Thoracic aorta (tissue), 2 donors: ENCODE results near the gene ARMC7. TPM values are rescaled to one million over a fixed set of nuclear protein-coding genes. Genes with fewer than 3 reads are reported as not detected.
A peak's percentile ranks its signal among the peaks of the same experiment; 100 is the strongest.

Source experiments
- ATAC-seq: fragments of 150-250 bp; one replicate; pipeline ENCODE4 v1.8.0; 2017; ENCODE audit warnings: low read depth; ENCODE audit not compliant: insufficient number of reproducible peaks, low FRiP score
- DNase-seq: peaks from one replicate; pipeline ENCODE4 v3.0.0-alpha.2; 2020; ENCODE audit warnings: low spot score
- H3K27ac ChIP-seq, 2 donors: fragments of 200-600 bp; sonication (generic); 1 replicate in 1 of 2; 2 replicates in 1 of 2; pipeline ENCODE4 v1.5.1; 2016; ENCODE audit warnings: mild to moderate bottlenecking in 2 of 2, moderate library complexity in 2 of 2
- H3K27me3 ChIP-seq: fragments of 200-600 bp; sonication (generic); replicated peaks from 2 replicates; pipeline ENCODE4 v1.6.0; 2016; ENCODE audit warnings: mild to moderate bottlenecking; ENCODE audit not compliant: insufficient read depth
- H3K36me3 ChIP-seq: fragments of 200-600 bp; sonication (generic); one replicate; pipeline ENCODE4 v1.5.1; 2016
- H3K4me1 ChIP-seq, 2 donors: fragments of 200-600 bp; sonication (generic); 1 replicate in 1 of 2; 2 replicates in 1 of 2; pipeline versions ENCODE4 v1.5.1 to v1.6.0; 2016; ENCODE audit warnings: low read depth in 2 of 2, mild to moderate bottlenecking in 1 of 2; ENCODE audit not compliant: control insufficient read depth in 1 of 2
- H3K4me3 ChIP-seq: fragments of 200-600 bp; sonication (generic); 2 replicates; pipeline ENCODE4 v1.5.1; 2016; ENCODE audit warnings: mild to moderate bottlenecking
- H3K9me3 ChIP-seq: fragments of 200-600 bp; sonication (generic); 2 replicates; pipeline ENCODE4 v1.5.1; 2016
- total RNA-seq, 2 donors: library from RNA; depleted of rRNA; stranded (reverse); fragments of >200 nt; gene quantifications; one replicate each; pipeline versions ENCODE4 v1.1.0 to v1.2.3, GENCODE V29; 2016
- TF ChIP-seq, protein P1 (sequence below): fragments of 200-600 bp; sonication (generic); IDR thresholded peaks from one replicate; pipeline ENCODE4 v1.5.1; 2019; ENCODE audit warnings: antibody characterized with exemption

The ARMC7 gene
- total RNA-seq, 2 donors from 2014 or later: 6.1 to 7.6 TPM

DNA sequence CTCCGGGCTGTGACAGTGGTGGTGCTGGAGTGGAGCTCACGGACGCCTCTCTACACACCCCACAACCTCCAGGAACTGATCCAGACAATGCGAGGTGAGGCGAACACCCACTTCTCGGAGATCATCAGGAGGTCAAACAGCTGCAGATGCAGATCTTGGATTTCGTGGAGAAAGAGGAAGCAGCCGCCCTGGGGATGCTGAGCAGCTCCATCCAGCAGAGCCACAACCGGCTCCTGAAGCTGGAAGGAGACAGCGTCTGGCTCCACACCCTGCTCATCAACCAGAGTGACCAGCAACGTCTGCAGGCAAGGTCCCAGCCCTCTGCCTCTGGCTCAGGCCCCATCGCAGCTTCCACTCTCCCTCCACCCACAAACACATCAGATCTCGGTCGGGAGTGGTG lies 35.2 kb upstream of the ARMC7 start:
- Histone ChIP-seq H3K27me3 (no peaks in the 10 kb centered on the region), H3K36me3 (no peaks in the 10 kb centered on the region), H3K27ac (no peak overlapping the region), H3K9me3 (no peaks in the 10 kb centered on the region), H3K4me3 (no peak overlapping the region), H3K4me1 (peaks cover 18 to 24% of the 10 kb centered on the region in 2 donors)
- DNase-seq: no peak
- TF ChIP-seq, protein P1, sequence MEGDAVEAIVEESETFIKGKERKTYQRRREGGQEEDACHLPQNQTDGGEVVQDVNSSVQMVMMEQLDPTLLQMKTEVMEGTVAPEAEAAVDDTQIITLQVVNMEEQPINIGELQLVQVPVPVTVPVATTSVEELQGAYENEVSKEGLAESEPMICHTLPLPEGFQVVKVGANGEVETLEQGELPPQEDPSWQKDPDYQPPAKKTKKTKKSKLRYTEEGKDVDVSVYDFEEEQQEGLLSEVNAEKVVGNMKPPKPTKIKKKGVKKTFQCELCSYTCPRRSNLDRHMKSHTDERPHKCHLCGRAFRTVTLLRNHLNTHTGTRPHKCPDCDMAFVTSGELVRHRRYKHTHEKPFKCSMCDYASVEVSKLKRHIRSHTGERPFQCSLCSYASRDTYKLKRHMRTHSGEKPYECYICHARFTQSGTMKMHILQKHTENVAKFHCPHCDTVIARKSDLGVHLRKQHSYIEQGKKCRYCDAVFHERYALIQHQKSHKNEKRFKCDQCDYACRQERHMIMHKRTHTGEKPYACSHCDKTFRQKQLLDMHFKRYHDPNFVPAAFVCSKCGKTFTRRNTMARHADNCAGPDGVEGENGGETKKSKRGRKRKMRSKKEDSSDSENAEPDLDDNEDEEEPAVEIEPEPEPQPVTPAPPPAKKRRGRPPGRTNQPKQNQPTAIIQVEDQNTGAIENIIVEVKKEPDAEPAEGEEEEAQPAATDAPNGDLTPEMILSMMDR: no peak
- ATAC-seq: no peak

DNA sequence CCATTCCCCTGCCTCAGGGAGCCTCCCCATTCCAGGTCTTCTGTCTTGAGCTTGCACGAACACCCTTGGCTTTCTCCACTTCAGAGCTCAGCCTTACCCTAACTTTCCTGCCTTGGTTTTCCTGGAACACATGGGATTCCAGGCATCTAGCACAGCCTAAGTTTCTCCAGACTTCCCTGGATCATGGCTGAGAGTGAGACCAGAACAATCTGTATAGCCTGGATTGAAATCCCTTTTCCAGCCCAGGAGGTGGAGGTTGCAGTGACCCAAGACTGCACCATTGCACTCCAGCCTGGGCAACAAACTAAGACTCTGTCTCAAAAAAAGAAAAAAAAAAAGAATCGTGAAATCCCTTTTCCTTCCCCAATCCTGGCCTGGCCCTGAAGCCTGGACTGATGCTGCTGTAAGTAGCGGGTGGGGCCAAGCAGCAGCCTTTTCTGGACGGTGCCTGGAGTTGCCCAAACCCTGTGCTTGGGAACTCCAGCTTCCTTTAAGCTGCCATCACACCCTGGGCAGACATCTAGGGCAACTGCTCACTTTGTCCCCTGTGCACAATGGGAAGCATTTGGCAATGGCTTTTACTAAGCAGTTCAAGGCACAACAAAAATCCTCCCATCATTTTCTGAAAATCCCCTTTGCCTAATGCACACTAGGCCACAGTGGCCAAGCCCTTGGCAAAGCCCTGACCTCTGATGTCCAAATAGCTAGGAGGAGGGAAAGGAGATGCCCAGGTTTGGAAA lies 34.0 kb upstream of the ARMC7 start:
- Histone ChIP-seq H3K4me1 (peaks cover 18 to 28% of the 10 kb centered on the region in 2 donors), H3K27ac (no peak overlapping the region), H3K36me3 (no peaks in the 10 kb centered on the region), H3K9me3 (no peaks in the 10 kb centered on the region), H3K27me3 (no peaks in the 10 kb centered on the region), H3K4me3 (no peak overlapping the region)
- TF ChIP-seq, protein P1: no peak
- DNase-seq (no peak), ATAC-seq (no peak)

DNA sequence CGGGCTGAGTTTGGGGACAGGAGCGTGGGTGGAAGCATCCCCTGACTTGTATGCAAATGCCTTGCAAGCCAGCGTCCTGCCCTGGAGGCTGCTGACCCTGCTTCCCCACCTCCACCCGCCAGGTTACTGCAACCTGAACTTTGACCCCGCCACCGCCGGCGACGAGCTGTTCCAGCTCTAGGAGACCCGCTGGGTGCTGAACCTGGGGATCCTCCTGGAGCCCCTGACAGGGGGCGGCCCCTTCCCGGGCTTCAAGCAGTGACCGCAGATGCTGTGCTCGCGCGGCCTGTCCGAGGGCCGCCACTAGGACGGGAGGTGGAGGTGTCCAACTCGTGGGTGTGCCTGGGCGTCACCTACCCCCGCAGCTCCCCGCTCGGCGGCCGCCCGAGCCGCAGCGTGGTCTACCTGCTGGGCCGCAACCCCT lies 32.7 kb upstream of the ARMC7 start:
- ATAC-seq (no peak), DNase-seq (no peak)
- TF ChIP-seq, protein P1: no peak

DNA sequence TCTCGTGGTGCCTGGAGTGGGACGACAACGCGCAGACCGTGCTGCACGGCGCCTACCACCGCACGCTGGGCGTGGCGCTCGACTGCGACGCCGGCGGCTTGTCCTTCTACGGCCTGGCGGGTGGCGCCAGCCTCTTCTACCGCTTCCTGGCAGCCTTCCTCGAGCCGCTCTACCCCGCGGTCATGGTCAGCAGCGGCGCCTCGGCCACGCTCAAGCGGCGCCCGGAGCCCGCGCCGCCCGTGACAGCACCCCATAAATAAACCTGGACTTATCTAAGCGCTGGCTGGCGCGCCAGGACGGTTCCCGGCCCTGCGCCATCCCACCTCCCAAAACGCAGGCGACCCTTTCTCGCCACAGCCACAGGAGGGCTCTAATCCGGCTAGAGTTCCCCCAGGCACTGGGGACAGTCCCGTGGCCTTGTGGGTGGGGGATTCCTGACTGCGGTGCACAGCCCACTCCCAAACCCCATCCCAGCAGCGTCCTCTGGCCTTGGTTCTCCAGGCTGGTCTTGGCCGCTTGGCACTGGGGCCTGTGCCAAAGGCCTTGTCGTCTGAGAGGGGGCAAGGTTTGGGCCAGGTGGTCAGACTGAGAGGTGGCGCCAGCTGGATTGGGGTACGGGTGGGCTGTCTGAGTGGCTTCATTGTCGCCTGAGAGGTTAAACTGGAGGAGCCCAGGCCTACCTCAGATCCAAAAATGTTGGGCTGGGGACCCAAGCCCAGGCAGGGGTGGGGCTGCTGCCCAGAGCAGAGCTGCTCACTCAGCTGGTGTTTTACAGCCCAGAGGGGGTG lies 32.1 kb upstream of the ARMC7 start:
- no peak for DNase-seq
- no peaks in the 10 kb centered on the region for H3K36me3 ChIP-seq
- H3K4me3 ChIP-seq: peak overlapping the region; percentile 71
- H3K27me3 ChIP-seq: no peaks in the 10 kb centered on the region
- peak; percentile 55 for ATAC-seq
- peak overlapping the region; percentile 82 to 84 for H3K27ac ChIP-seq
- peaks cover 18 to 28% of the 10 kb centered on the region in 2 donors for H3K4me1 ChIP-seq
- no peaks in the 10 kb centered on the region for H3K9me3 ChIP-seq
- TF ChIP-seq, protein P1: peak; percentile 22

More for the DNA sequence above, 32.7 kb upstream of the ARMC7 start:
- H3K36me3 ChIP-seq: no peaks in the 10 kb centered on the region
- peaks cover 18 to 28% of the 10 kb centered on the region in 2 donors for H3K4me1 ChIP-seq
- peak overlapping the region; percentile 82 to 84 for H3K27ac ChIP-seq
- no peaks in the 10 kb centered on the region for H3K27me3 ChIP-seq
- peak overlapping the region; percentile 71 for H3K4me3 ChIP-seq
- H3K9me3 ChIP-seq: no peaks in the 10 kb centered on the region
